KOPT-K1 (cell line): ENCODE measurements around the gene TCF12.
"Not testable (repeated sequence)": the region's sequence is repeated elsewhere in the genome, so short reads cannot be mapped to it uniquely, and the experiment has no call there.

Experiments
- H3K27ac ChIP-seq: fragments of 200-600 bp; sonication (generic); 2 replicates; pipeline ENCODE4 v1.5.1; 2016; ENCODE audit warnings: antibody characterized with exemption, mild to moderate bottlenecking, low read depth, low read length; ENCODE audit not compliant: poor library complexity, severe bottlenecking
- H3K36me3 ChIP-seq: fragments of 200-600 bp; sonication (generic); 2 replicates; pipeline ENCODE4 v1.5.1; 2017; ENCODE audit warnings: antibody characterized with exemption, mild to moderate bottlenecking, low read length, moderate library complexity; ENCODE audit not compliant: insufficient read depth
- H3K9me3 ChIP-seq: fragments of 200-600 bp; sonication (generic); 2 replicates; pipeline ENCODE4 v1.5.1; 2017; ENCODE audit warnings: antibody characterized with exemption, low read length, mild to moderate bottlenecking; ENCODE audit not compliant: insufficient read depth, poor library complexity, severe bottlenecking

TCF12 gene

DNA sequence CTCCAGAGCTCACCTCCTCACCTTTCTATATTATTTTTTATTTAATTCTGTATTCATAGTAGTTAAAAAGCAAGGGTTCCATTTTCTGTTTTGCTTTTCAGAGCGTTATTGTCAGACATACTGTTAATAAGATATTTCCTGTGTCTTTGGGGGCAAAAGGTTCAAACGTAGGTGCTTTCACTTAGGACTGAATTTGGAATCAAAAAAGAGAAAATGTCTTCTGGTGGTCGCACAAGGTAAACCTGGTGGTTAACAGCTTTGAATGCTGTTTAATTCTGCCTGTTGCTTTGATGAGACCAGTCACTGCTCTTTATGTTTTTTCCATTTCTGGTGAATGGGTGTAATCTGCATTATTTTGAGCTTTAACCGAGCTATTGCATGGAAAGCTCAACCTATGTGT, 212.5 kb downstream of the TCF12 start:
- Histone ChIP-seq H3K36me3 (peaks cover 12% of the 10 kb centered on the region), H3K27ac (peak overlapping the region; percentile 87), H3K9me3 (no peaks in the 10 kb centered on the region)

DNA sequence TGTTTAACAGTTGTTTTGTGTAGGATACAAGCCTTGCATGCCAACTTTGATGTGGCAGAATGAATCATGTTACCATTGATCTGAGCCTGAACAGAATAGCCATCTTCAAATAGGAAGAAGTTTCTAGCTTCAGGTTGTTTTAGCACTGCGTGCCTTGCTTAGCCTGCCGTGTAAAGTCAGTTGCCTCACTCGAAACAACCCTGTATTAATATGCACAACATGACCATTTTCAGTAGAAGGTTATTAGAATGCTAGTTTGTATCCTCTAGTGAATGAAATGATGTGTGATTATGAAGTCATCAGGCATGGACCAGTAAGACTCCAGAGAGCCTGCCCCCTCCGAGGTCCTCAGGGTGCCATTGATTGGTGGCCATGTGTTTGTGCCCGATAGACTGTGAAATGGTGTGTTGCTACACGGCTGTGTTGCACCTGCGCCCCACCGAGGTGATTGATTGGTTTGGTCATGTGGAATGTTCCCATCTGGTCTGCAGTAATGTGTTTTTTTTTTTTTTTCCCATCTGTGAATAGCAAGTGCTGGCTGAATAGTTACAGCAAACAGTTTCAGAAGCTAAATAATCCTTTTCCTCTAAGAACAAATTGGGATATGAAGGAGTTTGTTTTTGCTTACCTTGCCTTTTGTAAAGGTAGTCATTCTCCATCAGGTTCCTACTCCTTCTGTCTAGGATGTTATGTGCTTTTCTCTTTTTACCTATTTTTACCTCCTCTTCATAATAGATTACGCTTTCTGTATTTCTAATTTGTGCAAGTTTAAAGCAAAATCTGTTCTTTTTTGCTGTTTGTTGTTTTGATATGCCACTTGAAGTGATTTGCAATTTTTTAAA, 214.9 kb downstream of the TCF12 start:
- no peaks in the 10 kb centered on the region for H3K9me3 ChIP-seq
- H3K36me3 ChIP-seq, result peaks cover 6% of the 10 kb centered on the region; the same call in 1 of the 2 replicates
- H3K27ac ChIP-seq, result peak overlapping the region; percentile 87

DNA sequence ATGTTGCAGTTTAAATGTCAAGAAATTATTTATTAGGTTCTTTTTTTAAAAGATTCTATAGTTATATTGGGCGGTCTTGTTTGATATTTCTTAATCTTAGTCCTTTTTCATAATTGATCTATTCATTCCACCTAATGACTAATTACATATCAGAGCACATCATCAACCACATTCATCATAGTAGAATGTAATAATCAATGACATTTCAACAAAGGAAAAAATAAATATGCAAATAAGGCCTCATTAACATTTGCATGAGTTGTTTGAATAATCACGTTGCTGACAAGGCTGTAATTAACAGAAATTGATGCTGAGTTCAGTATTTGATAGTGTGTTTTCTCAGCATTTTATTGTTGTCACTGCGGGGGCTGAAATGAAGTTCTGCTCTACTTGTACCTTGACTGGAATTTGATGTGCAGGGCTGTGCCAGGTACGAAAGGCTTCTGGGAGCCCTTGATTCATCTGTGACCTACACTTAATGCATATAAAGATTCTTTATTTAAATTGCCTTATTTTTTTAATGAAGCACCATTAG, 215.7 kb downstream of the TCF12 start:
- Histone ChIP-seq H3K36me3 (peaks cover 3% of the 10 kb centered on the region; the same call in 1 of the 2 replicates), H3K9me3 (no peaks in the 10 kb centered on the region), H3K27ac (peak overlapping the region; percentile 87)

DNA sequence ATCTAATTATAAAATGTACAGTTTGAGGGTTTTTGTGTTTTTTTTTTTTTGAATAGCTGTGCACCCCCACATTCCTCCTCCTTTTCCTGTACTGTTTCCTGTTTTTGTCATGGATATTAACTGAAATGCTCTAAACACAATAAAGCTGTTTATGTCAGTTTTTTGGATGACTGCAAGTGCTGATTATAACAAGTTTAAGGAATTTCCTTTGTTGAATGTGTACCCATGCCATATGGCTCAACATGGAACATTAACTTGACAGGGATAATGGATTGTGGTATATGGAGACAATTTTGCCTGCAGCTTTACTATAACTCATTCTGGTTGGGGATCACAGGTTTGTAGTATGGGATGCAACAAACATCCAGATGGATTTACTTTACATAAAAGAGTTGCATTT, 216.4 kb downstream of the TCF12 start:
- Histone ChIP-seq H3K27ac (peak overlapping the region; percentile 87), H3K9me3 (no peaks in the 10 kb centered on the region), H3K36me3 (no peaks in the 10 kb centered on the region)

DNA sequence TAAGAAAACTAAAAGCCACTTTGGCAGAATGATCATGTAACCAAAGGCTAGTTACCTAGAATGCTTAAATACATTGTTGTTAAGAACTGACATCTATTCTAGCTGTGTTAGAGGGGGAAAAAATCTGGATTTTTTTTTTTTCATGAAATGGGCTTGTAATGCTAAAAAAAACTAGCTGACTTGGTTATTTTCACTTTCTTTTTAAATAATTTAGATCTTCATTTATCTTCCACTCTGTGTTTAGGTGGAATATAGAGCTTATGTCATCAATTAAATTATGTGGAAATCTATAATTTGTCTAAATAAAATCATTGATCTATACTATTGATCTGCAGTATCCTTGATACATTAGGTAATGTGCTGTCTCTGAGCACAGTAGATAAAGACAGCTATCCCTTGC, 217.4 kb downstream of the TCF12 start:
- Histone ChIP-seq H3K36me3 (no peaks in the 10 kb centered on the region), H3K9me3 (no peaks in the 10 kb centered on the region), H3K27ac (peak overlapping the region; percentile 87)

DNA sequence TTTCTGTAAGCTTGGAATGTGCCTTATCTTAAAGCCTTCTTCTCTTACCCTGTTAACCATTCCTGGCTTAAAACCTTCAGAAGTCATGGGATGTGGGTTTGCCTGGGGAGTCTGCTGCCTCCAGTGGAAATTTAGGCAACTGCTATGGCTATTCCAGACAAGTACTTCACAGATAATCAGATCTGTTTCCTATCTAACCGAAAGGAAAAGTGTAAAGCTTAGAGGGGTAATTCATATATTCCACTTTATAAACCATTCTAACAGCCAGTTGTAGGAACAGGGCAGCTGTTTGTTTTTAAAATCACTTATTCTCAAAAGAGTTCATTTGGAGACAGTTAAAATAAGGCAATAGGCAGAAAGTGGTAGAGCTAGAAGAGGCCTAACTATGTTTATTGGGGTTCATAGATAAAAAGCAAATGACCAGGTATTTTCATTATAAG, 219.9 kb downstream of the TCF12 start:
- no peak overlapping the region for H3K27ac ChIP-seq
- no peaks in the 10 kb centered on the region for H3K36me3 ChIP-seq
- no peaks in the 10 kb centered on the region for H3K9me3 ChIP-seq

DNA sequence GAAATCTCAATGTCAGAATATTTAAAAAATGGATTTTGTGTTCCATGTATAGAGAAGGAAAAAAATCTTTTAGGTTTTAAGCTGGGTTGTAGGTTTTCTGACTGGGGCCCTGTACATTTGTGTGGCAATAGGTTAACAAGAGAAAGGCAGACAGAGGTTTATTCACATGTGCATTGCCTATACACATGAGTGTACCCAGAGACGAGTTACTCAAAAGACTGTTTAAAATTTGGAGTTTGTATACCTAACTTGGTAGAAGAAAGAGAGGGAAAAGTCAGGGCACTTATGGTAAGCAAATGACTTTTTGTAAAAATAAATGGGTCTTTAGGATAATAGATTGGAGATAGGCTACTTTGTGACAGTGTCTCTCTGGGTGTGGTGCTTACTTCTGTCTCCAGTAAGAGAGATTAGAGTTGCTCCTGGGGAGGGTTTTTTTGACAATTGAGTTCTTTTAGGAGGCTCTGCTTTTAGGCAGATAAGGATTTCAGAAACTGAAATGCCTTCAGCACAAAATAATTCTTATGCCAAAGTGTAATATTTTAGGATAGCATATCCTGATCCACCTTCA, 225.2 kb downstream of the TCF12 start:
- H3K27ac ChIP-seq, result no peak overlapping the region
- H3K36me3 ChIP-seq, result no peaks in the 10 kb centered on the region
- no peaks in the 10 kb centered on the region for H3K9me3 ChIP-seq

DNA sequence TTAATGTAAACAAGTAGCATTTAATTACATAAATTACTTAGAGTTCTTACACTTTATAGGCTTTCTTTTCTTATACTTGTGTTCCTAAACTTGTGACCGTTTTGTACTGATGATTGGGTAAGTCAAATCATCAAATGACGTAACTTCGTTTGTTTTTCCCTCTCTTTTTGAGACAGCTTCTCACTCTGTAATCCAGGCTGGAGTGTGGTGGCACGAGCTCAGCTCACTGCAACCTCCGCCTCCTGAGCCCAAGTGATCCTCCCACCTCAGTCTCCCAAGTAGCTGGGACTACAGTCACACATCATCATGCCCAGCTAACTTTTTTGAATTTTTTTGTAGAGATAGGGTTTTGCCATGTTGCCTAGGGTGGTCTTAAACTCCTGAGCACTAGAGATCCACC, 226.0 kb downstream of the TCF12 start:
- no peaks in the 10 kb centered on the region for H3K36me3 ChIP-seq
- no peak overlapping the region for H3K27ac ChIP-seq
- no peaks in the 10 kb centered on the region for H3K9me3 ChIP-seq

DNA sequence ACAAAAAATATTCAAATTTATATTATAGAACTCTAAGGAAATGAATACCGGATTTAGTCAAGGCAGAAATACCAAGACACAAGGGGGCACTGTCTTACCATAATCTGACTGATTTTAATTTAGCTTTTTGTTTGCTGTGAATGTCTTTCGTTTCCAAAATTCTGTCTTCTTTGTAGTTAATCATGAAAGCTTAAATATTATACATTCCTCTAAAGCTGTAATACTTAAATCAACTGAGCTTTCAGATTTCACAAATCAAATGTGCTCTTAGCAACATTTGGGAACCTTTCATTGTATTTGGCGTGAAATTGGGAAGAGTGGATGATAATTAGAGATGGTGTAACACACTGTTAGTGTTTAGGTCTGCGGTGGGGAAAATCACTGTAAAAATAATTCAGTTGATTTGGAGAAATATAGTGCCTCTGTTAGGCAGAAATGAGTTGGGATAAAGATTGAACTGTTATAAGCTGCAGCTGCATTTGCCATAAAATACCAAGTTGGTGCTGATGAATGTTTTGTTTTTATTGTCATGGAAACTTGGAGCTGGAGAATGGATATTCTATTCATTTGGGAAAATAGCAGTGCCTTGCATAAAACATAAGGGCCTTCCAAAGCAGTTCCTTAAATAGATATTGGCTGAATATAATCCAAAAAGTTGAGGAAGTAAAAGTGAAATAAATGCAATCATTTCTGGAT, 228.2 kb downstream of the TCF12 start:
- Histone ChIP-seq H3K27ac (peak overlapping the region; percentile 15), H3K9me3 (peaks cover 19% of the 10 kb centered on the region), H3K36me3 (peaks cover 19% of the 10 kb centered on the region)

DNA sequence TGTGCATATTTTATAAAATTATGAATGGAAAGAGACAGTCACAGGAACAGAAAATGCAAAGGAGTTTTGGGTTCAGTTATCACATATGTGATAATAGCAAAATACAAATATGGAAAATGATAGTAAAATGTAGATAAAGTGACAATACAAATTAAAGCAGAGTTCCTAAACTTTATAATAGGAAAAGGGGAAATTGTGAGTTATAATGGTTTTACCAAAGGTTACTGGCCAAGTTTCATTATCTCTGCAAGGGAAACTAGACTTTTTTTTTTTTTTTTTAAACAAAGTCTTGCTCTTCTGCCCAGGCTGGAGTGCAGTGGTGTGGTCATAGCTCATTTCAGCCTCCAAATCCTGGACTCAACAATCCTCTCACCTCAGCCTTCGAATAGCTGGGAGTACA, 229.2 kb downstream of the TCF12 start:
- Histone ChIP-seq H3K36me3 (peaks cover 29% of the 10 kb centered on the region), H3K9me3 (peaks cover 29% of the 10 kb centered on the region), H3K27ac (no peak overlapping the region)

DNA sequence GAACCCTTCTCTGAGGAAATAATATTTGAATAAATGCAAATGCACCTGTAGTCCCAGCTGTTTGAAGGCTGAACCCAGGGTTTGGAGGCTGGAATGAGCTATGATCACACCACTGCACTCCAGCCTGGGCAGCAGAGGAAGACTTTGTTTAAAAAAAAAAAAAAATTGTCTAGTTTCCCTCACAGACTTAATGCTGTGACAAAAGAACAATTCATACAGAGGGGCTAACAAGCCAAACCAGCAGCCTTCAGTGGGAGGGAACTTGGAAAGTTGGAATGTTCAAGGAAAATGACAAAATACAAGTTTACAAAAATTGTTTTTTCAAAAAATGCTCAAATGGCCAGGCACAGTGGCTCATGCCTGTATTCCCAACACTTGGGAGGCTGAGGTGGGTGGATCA, 229.8 kb downstream of the TCF12 start:
- peaks cover 35% of the 10 kb centered on the region for H3K36me3 ChIP-seq
- H3K9me3 ChIP-seq, result peaks cover 30% of the 10 kb centered on the region
- no peak overlapping the region for H3K27ac ChIP-seq

DNA sequence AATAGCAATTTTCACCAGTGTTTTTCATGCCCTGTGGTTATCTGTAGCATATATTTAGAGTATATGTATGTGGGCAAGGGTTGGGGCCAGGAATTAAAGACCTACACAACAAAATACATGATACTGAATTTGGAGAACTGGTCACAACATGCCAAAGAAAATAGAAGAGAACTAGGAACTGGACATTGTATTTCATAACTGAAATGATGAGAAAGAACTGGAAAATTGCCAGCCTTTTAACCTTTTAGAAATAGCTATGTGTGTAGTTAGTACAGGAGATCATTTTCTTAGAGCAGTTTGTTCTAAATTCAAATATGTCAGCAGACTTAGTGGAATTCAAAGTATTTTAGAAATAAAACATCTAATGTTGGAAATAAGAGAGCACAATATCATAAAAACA, 230.8 kb downstream of the TCF12 start:
- H3K27ac ChIP-seq, result no peak overlapping the region
- H3K9me3 ChIP-seq, result peaks cover 30% of the 10 kb centered on the region
- peaks cover 40% of the 10 kb centered on the region for H3K36me3 ChIP-seq

DNA sequence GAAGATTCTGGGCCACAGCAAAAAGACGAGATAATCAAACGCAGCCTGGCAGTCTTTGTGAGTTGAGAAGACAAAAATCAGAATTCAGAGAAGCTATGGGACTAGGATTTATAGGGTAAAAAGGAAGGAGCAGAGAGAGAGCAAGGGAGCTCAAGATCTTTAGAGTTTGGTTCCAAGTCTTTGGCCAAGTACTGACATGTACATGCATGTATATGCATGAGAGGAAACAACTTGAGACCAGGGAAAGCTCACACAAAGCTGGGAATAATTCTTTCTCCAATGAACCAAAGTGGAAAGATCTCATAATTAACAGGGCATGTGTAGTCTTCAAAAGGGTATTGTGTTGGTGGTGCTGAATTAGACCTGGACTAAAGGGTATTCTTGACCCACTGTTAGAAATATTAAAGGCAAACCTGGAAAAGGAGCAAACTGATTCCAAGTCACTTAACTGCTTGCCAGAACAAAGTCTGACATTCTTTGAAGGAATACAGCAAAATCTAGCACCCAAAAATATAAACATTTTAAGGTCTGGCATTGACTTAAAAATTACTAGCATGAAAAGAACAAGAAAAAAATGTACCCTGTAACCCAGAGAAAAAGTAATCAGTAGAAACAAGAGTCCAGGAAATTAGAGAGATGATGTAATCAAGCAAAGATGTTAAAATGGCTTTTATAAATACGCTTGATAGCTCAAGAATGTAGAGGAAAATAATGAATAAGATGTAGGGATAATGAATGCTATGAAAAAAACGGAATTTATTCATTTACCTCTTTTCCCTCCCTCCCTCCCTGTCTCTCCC, 231.8 kb downstream of the TCF12 start:
- no peak overlapping the region for H3K27ac ChIP-seq
- peaks cover 45% of the 10 kb centered on the region for H3K36me3 ChIP-seq
- H3K9me3 ChIP-seq, result peaks cover 30% of the 10 kb centered on the region

DNA sequence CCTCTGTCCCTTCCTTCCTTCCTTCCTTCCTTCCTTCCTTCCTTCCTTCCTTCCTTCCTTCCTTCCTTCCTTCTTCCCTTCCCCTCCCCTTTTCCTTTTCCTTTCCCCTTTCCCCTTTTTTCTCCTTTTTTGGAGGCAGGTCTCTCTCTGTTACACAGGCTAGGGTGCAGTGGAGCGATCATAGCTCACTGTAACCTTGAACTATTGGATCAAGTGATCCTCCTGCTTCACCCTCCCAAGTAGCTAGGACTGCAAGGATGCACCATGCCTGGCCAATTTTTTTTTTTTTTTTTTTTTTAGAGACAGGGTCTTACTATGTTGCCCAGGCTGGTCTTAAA, 232.4 kb downstream of the TCF12 start:
- Histone ChIP-seq H3K9me3 (peaks cover 30% of the 10 kb centered on the region), H3K36me3 (peaks cover 50% of the 10 kb centered on the region)
- H3K27ac ChIP-seq, result not testable (repeated sequence)

DNA sequence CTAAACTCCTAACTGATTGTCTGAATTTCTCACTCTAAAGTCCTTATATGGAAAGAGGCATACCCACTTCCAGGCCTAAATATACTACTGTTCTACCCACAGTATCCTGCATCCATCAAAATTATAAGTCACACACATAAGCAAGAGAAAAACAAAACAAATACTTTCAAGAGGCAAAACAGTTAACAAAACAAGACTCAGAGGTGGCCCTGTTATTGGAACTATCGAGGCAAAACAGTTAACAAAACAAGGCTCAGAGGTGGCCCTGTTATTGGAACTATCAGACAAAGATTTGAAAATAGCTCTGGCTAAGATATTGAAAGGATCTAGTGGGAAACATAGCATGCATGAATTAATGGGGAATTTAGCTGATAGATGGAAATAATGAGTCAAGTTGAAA, 233.7 kb downstream of the TCF12 start:
- H3K27ac ChIP-seq, result no peak overlapping the region
- peaks cover 30% of the 10 kb centered on the region for H3K9me3 ChIP-seq
- H3K36me3 ChIP-seq, result peaks cover 50% of the 10 kb centered on the region
